ENCODE data around the gene CRMP1. TPM values are rescaled to one million over a fixed set of nuclear protein-coding genes. Genes with fewer than 3 reads are reported as not detected.

CRMP1 gene
- total RNA-seq, 6 donors from 2014 or later = 0.89 to 5.7 (median 2.0) TPM

GRCh38 chr4:5925419-5926200 lies 32.7 kb upstream of the CRMP1 start:
- H3K36me3 ChIP-seq = no peaks in the 10 kb centered on the region
- no peak overlapping the region for H3K27ac ChIP-seq
- H3K9me3 ChIP-seq = no peaks in the 10 kb centered on the region
- no peak for TF ChIP-seq POLR2A (IDR thresholded peaks at IDR 0.05)
- no peak for TF ChIP-seq EP300 (IDR thresholded peaks at IDR 0.05)
- TF ChIP-seq POLR2AphosphoS5 (IDR thresholded peaks at IDR 0.05) = no peak
- TF ChIP-seq, protein P1, sequence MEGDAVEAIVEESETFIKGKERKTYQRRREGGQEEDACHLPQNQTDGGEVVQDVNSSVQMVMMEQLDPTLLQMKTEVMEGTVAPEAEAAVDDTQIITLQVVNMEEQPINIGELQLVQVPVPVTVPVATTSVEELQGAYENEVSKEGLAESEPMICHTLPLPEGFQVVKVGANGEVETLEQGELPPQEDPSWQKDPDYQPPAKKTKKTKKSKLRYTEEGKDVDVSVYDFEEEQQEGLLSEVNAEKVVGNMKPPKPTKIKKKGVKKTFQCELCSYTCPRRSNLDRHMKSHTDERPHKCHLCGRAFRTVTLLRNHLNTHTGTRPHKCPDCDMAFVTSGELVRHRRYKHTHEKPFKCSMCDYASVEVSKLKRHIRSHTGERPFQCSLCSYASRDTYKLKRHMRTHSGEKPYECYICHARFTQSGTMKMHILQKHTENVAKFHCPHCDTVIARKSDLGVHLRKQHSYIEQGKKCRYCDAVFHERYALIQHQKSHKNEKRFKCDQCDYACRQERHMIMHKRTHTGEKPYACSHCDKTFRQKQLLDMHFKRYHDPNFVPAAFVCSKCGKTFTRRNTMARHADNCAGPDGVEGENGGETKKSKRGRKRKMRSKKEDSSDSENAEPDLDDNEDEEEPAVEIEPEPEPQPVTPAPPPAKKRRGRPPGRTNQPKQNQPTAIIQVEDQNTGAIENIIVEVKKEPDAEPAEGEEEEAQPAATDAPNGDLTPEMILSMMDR (IDR thresholded peaks at IDR 0.05) = no peak
- no peak for ATAC-seq (ENCODE audit: low FRiP score in 2 of 2)
- no peak for DNase-seq
- H3K27me3 ChIP-seq = no peaks in the 10 kb centered on the region
- H3K4me3 ChIP-seq = no peak overlapping the region
- WGBS, 2 donors = 79 to 86% methylated on average over 13 to 16 of the region's 16 CpGs
- no peaks in the 10 kb centered on the region for H3K4me1 ChIP-seq

DNA sequence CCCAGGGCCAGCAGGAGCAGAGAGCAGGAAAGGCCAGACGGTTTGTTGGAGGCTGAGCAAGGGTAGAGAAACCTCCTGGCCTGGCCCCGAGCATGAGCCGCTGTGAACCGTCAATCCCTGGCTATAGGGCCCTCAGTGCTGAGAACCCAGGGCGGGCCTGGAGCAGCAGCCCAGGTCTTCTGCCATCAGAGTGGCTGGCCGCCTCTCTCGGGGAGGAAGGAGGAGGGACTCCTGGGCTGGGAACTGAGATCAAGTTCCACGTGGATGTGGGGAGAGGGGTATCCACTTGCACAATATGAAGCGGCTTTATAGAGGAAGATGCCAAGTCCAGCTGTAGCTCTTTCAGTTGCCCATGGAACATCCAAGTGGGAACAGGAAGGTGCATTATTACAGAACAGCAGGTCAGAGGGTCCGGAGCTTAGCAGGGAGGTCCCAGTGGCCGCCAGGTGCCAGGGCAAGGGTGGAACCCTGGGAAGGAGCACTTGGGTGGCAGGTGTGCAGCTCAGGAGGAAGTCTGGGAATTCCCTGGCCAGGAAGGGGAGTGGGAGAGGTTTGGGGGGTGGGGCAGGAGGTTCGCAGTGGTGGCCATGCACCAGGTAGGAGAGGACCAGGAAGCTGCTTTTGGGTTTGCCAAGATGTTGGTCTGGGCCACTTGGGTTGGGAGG lies 31.7 kb upstream of the CRMP1 start:
- no peak overlapping the region for H3K4me3 ChIP-seq
- H3K9me3 ChIP-seq = no peaks in the 10 kb centered on the region
- ATAC-seq (ENCODE audit: low FRiP score in 2 of 2) = no peak
- TF ChIP-seq POLR2AphosphoS5 (IDR thresholded peaks at IDR 0.05) = no peak
- TF ChIP-seq EP300 (IDR thresholded peaks at IDR 0.05) = no peak
- no peak for TF ChIP-seq POLR2A (IDR thresholded peaks at IDR 0.05)
- H3K4me1 ChIP-seq = no peaks in the 10 kb centered on the region
- H3K36me3 ChIP-seq = no peaks in the 10 kb centered on the region
- H3K27me3 ChIP-seq = no peaks in the 10 kb centered on the region
- DNase-seq = peak in 1 of 2 donors; percentile 49
- H3K27ac ChIP-seq = no peak overlapping the region
- WGBS, 2 donors = 78 to 80% methylated on average over 8 to 12 of the region's 12 CpGs

- Histone ChIP-seq H3K27me3 (no peaks in the 10 kb centered on the region), H3K4me3 (no peak overlapping the region), H3K9me3 (no peaks in the 10 kb centered on the region), H3K36me3 (no peaks in the 10 kb centered on the region), H3K4me1 (no peaks in the 10 kb centered on the region), H3K27ac (no peak overlapping the region)
- TF ChIP-seq, protein P1 (IDR thresholded peaks at IDR 0.05) = no peak
- TF ChIP-seq EP300 (IDR thresholded peaks at IDR 0.05) (no peak), POLR2AphosphoS5 (IDR thresholded peaks at IDR 0.05) (no peak), POLR2A (IDR thresholded peaks at IDR 0.05) (no peak)
- no peak for ATAC-seq (ENCODE audit: low FRiP score in 2 of 2)
- WGBS, 2 donors = 75 to 76% methylated on average over 6 of the region's 6 CpGs
- no peak for DNase-seq
Measured at GRCh38 chr4:5923376-5923775, 30.5 kb upstream of the CRMP1 start.

GRCh38 chr4:5922556-5922955 lies 29.7 kb upstream of the CRMP1 start:
- H3K36me3 ChIP-seq = no peaks in the 10 kb centered on the region
- H3K27me3 ChIP-seq = no peaks in the 10 kb centered on the region
- no peak for DNase-seq
- no peak overlapping the region for H3K27ac ChIP-seq
- no peaks in the 10 kb centered on the region for H3K9me3 ChIP-seq
- WGBS, 2 donors = 70 to 87% methylated on average over 2 to 3 of the region's 3 CpGs
- no peak for ATAC-seq (ENCODE audit: low FRiP score in 2 of 2)
- no peak for TF ChIP-seq POLR2A (IDR thresholded peaks at IDR 0.05)
- TF ChIP-seq, protein P1 (IDR thresholded peaks at IDR 0.05) = no peak
- TF ChIP-seq EP300 (IDR thresholded peaks at IDR 0.05) = no peak
- no peak for TF ChIP-seq POLR2AphosphoS5 (IDR thresholded peaks at IDR 0.05)
- no peak overlapping the region for H3K4me3 ChIP-seq
- no peaks in the 10 kb centered on the region for H3K4me1 ChIP-seq

GRCh38 chr4:5921981-5922380 lies 29.1 kb upstream of the CRMP1 start:
- Histone ChIP-seq H3K4me1 (no peaks in the 10 kb centered on the region), H3K27ac (no peak overlapping the region), H3K36me3 (no peaks in the 10 kb centered on the region), H3K27me3 (no peaks in the 10 kb centered on the region), H3K9me3 (no peaks in the 10 kb centered on the region), H3K4me3 (no peak overlapping the region)
- 42 to 62% methylated on average over 5 to 6 of the region's 6 CpGs for WGBS, 2 donors
- ATAC-seq (ENCODE audit: low FRiP score in 2 of 2) = no peak
- TF ChIP-seq POLR2A (IDR thresholded peaks at IDR 0.05) (no peak), EP300 (IDR thresholded peaks at IDR 0.05) (no peak)
- no peak for DNase-seq

All from upper lobe of left lung (tissue), 6 donors.